ENCODE data around the gene AQP10.
"Not testable (repeated sequence)": the region's sequence is repeated elsewhere in the genome, so short reads cannot be mapped to it uniquely, and the experiment has no call there.

Gene AQP10

DNA sequence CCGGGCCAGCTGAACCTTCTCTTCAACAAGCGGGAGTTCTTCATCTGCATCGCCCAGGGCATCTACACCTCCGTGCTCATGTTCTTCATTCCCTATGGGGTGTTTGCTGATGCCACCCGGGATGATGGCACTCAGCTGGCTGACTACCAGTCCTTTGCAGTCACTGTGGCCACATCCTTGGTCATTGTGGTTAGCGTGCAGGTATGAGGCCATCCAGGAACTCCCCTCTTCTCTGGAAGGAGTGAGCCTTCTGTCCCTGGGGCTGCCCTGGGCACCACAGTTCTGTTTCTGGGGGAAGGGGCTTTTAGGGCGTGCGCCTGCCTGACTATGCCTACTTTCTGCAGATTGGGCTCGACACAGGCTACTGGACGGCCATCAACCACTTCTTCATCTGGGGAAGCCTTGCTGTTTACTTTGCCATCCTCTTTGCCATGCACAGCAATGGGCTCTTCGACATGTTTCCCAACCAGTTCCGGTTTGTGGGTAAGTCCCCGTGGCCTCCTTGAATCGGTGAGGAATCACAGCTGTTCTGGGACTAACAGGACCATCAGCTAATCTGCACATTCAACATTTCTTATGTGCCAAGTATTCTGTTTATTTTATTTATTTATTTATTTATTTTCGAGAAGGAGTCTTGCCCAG is 25.5 kb downstream of the AQP10 start:
- no peak for ATAC-seq

DNA sequence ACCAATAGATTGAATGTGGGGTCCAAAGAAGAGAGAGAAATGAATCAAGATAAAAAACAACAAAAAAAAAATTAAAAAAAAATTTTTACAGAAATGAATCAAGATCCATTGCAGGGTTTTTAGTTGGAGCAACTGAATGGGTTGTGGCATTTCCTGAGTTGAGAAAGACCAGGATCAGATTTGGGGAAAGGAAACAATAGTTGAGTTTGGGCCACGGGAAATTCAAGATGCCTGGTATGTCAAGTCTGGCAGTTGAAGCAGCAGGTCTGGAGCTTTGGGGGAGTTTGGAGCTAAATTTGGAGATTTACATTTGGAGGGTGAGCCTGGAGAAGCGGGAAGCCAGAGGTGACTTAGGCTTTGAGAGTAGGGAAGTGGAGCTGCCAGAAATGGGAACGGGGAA is 27.1 kb downstream of the AQP10 start:
- no peak for ATAC-seq

GRCh38 chr1:154348429-154349076 is 27.7 kb downstream of the AQP10 start:
- no peak for ATAC-seq

DNA sequence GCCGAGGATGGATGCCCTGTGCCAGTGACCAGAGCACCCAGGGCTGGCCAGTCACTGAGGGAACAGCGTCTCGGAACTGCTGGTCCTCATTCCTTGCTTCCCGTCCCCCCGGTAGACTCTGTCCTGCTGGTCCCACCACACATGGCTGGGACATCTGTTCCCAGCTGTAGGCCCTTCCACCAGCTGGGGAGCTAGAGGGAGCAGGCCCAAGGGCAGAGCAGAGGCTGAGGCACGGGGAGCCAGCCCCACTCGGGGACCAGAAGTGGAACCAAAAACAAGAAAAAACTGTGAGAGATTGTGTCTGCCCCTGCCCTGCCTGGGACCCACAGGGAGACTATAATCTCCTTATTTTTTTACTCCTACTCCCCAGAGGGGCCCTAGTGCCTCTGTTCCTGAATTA is 28.2 kb downstream of the AQP10 start:
- ATAC-seq, result no peak

DNA sequence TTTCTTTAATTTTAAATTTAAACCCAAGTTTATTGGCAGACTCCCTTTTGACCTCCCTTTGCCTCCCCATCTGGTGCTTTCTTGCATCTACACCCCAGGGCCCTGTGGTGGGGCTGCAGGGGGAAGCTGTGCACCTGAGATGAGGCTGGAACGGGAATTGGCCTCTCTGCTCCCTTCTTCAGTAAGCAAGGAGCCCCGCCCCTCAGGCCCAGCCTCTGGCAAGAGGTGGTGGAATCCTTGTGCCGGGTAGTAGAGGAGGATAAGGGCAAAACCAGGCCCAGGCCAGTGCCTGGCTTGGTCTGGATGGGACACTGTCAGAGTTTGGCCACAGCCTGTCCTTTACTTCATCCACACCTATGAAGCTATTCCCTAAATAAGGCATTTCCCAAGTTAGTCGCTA is 29.5 kb downstream of the AQP10 start:
- ATAC-seq, result no peak

GRCh38 chr1:154351363-154352068 is 30.6 kb downstream of the AQP10 start:
- no peak for ATAC-seq

- ATAC-seq, result no peak
Observed at GRCh38 chr1:154352245-154352580, 31.3 kb downstream of the AQP10 start.

DNA sequence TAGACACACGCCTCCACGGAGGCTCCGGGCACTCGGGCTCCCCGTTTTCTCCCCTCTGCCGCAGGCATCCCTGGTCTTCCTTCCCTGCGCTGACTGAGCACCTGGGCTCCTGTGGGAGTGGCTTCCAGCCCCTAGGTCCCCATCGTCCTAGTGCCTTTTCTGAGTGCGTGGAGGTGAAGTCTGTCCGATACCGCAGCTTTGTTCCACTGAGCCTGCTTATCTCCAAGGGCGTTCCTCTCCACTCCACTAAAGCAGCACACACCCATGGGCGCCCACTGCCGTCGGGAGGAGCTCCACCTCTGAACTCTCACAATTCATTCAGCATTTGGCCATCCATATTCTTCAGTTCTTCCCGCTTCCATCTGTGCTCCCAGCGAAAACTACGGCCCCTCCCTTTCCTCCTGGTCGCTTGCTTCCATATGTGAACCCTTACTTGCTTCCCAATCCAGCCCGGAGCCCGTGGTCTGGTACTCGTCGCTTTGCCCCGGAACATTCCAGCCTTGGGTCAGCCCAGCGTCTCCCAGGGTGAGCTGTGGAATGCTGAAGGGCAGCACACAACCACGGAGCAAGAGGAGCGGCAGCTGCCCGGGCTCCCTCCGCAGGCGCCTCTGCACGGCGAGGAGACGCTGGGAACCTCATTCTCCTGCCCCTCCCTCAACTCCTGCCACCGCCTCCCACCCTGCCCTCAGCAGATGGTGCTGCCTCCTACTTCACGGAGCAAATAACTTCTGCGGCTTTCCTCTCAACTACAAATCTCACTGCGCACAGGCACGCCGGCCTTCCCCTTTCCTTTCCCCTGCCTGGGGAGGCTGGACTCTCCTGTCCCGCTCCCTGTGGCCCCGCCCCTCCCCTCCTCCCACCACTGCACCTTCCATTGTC is 31.9 kb downstream of the AQP10 start:
- ATAC-seq, result peak; percentile 55 to 57

DNA sequence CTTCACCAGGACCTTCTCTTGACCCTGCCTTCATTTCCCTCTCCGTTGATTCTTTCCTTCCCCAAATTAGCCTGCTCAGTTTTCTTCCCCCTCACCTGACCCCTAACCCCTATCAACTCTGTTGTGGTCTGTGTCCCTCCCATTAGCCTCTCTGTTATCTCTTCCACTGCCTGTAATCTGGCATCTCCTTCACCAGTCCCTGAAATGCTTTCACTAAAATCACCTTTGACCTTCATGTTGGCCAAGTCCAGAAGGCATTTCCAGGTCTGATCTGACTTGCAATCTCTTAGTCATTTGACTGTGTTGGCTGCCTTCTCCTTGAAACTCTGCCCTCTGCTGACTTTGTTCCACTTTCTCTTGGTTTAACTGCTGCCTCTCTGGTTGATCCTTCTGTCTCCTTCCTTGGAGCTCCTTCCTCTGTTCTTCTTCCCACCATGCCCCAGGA is 32.6 kb downstream of the AQP10 start:
- peak; percentile 67 to 74 for ATAC-seq

- ATAC-seq, result no peak
Observed at GRCh38 chr1:154353966-154354365, 33.1 kb downstream of the AQP10 start.

DNA sequence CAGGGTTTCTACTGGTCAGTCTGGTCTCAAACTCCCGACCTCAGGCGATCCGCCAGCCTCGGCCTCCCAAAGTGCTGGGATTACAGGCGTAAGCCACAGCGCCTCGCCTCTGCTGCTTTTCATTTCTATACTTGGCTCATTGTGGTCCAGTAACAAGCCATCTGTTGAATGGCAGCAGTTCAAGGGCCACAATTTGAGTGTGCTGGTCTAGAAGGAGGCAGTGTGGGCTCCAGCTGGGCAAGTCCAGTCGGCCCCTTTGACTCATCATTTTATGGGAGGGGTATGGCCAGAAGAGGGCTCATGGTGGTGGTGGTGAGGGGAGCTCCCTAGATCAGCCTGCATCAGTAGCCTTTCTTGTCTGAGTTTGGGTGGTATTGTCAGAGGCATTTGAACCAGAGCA is 37.6 kb downstream of the AQP10 start:
- ATAC-seq, result no peak

DNA sequence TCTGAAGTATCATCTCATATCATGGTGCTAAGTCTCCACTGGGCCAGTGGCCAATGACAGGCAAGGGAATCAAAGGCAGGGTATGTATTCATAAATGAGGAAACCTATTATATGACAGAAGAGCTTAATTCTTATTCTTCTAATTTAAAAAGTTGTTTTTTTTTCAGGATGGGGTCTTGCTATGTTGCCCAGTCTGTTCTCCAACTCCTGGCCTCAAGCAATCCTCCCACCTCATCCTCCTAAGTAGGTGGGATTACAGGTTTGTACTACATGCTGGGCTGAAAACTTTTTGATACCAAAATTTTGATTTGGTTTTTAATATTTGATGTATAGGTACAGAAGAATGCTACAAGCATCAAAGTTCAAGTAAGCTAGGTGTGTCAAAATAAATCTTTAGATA is 39.4 kb downstream of the AQP10 start:
- ATAC-seq, result no peak

GRCh38 chr1:154360881-154361280 is 40.0 kb downstream of the AQP10 start:
- not testable (repeated sequence) for ATAC-seq

DNA sequence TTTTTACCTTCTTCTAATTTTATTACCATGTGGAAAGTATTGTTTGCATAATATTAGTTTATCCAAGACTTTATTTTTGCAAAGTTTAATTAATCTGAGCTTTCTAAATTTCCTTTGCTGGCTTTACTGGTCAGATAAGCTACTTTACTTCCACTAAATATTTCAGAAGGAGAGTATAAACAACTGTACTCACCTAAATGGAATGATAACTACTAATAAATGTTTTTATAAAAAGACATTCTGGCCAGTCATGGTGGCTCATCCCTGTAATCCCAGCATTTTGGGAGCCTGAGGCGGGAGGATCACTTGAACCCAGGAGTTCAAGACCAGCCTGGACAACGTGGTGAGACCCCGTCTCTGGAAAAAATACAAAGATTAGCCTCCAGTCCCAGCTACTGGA is 40.5 kb downstream of the AQP10 start:
- no peak for ATAC-seq

GRCh38 chr1:154371436-154371835 is 50.5 kb downstream of the AQP10 start:
- no peak for ATAC-seq

GRCh38 chr1:154373777-154374357 is 53.0 kb downstream of the AQP10 start:
- ATAC-seq, result not testable (repeated sequence)
